ENCODE data around the gene MCRS1. TPM values are rescaled to one million over a fixed set of nuclear protein-coding genes. Genes with fewer than 3 reads are reported as not detected.

The MCRS1 gene
- total and polyA plus RNA-seq, 2 donors (not counting 3 experiments of a cell fraction or from before 2014, with no cell fraction given): 71.1 to 99.3 TPM

DNA sequence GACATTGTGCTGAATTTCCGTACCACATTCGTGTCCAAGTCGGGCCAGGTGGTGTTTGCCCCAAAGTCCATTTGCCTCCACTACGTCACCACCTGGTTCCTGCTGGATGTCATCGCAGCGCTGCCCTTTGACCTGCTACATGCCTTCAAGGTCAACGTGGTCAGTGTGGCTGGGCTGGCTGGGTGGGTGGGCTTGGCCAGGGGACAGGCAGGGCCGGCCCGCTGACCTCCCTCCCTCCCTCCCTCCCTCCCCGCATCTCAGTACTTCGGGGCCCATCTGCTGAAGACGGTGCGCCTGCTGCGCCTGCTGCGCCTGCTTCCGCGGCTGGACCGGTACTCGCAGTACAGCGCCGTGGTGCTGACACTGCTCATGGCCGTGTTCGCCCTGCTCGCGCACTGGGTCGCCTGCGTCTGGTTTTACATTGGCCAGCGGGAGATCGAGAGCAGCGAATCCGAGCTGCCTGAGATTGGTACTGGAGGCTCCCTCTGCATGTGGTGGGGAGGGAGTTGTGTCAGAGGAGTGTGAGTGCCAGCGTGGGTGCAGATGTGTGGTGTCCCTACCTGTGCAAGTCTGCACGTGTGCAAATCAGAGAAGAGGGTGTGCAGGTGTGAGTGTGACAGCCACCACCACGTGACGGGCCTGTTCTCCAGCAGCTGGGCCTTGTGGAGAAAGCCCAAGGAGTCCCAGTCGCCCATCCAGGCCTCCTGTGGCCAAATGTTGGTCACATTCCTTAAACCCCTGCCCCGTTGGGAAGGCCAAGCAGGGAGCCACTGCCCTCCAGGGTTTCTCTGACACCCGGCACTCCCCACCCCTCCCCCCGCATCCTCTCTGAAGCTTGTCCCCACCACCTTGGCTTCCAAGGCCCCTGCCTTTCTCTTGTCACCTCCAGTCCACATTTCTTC lies 23.8 kb downstream of the MCRS1 start:
- no peaks in the 10 kb centered on the region for H3K36me3 ChIP-seq (ENCODE audit: control insufficient read depth in 2 of 2, extremely low read depth in 1 of 2, insufficient read depth in 2 of 2, low read length in 2 of 2)
- H4K20me1 ChIP-seq (replicated peaks; ENCODE audit: control insufficient read depth, extremely low read depth, insufficient read depth, low read length): no peaks in the 10 kb centered on the region
- H3K9ac ChIP-seq (replicated peaks; ENCODE audit: extremely low read depth, insufficient read depth, low read length): no peak overlapping the region
- no peak overlapping the region for H3K27ac ChIP-seq (ENCODE audit: insufficient read depth, low read depth, low read length)
- H3K4me1 ChIP-seq (ENCODE audit: control insufficient read depth, extremely low read depth, insufficient read depth, low read length): peaks cover 3% of the 10 kb centered on the region
- DNase-seq (ENCODE audit: low read depth, low spot score) (no peak), FAIRE-seq (no peak)
- H3K27me3 ChIP-seq (ENCODE audit: control insufficient read depth in 2 of 2, insufficient read depth in 2 of 2, low read length in 2 of 2): peaks cover 15% of the 10 kb centered on the region in 2 experiments
- BruUV-seq (replicated peaks): no TSS peak
- H3K79me2 ChIP-seq (ENCODE audit: control insufficient read depth, insufficient read depth, low read length): no peaks in the 10 kb centered on the region
- intact Hi-C loops (cut with micrococcal nuclease) (no loop called here), dilution Hi-C loops (cut with MboI; ENCODE audit: extremely low pct_ligation_motif_present, low sequenced_read_pairs) (no loop called here)
- H3K4me2 ChIP-seq (ENCODE audit: insufficient read depth, low read length): no peak overlapping the region
- H3K4me3 ChIP-seq (replicated peaks in 1 of 3; ENCODE audit: insufficient read depth in 1 of 3, low read depth in 1 of 3, low read length in 3 of 3): no peak overlapping the region
- H2AFZ ChIP-seq (ENCODE audit: low read depth, low read length): no peak overlapping the region
- ChIA-PET POLR2A (interaction anchor here (0.7 kb wide), 1 partner anchor 202 kb away, joined by 9 read pairs; no protein-coding TSS in a partner anchor), CTCF (interaction anchor here (0.8 to 2.1 kb wide), 4 partner anchors 185 to 213 kb away, joined by 3 to 9 read pairs (median 5); no protein-coding TSS in a partner anchor)
- TF ChIP-seq GATA2 (IDR thresholded peaks at IDR 0.05; ENCODE audit: insufficient read depth, insufficient read length, low read depth, low read length) (no peak), FOS (IDR thresholded peaks at IDR 0.05; ENCODE audit: borderline replicate concordance, insufficient read depth, low read length) (no peak), MYC (IDR thresholded peaks at IDR 0.05; ENCODE audit: low read depth, low read length) (no peak), JUN (IDR thresholded peaks at IDR 0.05; ENCODE audit: borderline replicate concordance, insufficient read depth, insufficient read length, low read depth) (no peak), EZH2 (IDR thresholded peaks at IDR 0.05; ENCODE audit: borderline replicate concordance, low read depth, low read length, severe bottlenecking) (no peak), POLR2AphosphoS5 (IDR thresholded peaks at IDR 0.05; ENCODE audit: insufficient read depth, low read depth, low read length) (no peak)
- TF ChIP-seq, protein P1, sequence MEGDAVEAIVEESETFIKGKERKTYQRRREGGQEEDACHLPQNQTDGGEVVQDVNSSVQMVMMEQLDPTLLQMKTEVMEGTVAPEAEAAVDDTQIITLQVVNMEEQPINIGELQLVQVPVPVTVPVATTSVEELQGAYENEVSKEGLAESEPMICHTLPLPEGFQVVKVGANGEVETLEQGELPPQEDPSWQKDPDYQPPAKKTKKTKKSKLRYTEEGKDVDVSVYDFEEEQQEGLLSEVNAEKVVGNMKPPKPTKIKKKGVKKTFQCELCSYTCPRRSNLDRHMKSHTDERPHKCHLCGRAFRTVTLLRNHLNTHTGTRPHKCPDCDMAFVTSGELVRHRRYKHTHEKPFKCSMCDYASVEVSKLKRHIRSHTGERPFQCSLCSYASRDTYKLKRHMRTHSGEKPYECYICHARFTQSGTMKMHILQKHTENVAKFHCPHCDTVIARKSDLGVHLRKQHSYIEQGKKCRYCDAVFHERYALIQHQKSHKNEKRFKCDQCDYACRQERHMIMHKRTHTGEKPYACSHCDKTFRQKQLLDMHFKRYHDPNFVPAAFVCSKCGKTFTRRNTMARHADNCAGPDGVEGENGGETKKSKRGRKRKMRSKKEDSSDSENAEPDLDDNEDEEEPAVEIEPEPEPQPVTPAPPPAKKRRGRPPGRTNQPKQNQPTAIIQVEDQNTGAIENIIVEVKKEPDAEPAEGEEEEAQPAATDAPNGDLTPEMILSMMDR (IDR thresholded peaks at IDR 0.05; ENCODE audit: extremely low read depth in 1 of 2, insufficient read depth in 1 of 2, low read depth in 1 of 2, low read length in 2 of 2): no peak
- TF ChIP-seq, protein P2, sequence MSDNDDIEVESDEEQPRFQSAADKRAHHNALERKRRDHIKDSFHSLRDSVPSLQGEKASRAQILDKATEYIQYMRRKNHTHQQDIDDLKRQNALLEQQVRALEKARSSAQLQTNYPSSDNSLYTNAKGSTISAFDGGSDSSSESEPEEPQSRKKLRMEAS (IDR thresholded peaks at IDR 0.05; ENCODE audit: insufficient read depth, insufficient read length): no peak
- no peaks in the 10 kb centered on the region for H3K9me1 ChIP-seq (replicated peaks; ENCODE audit: control insufficient read depth, extremely low read depth, insufficient read depth, low read length)
- H3K9me3 ChIP-seq (replicated peaks; ENCODE audit: control insufficient read depth, insufficient read depth, low read length): no peaks in the 10 kb centered on the region
